GM12864 (cell line): Measurements from ENCODE around the gene RIMOC1.

ENCODE experiments used
- DNase-seq: peaks from one replicate; pipeline ENCODE4 v3.0.0-alpha.2; 2011; ENCODE audit warnings: low read depth
- H3K4me3 ChIP-seq: 2 replicates; pipeline ENCODE4 v1.5.1; 2011; ENCODE audit warnings: mild to moderate bottlenecking, low read depth, low read length, control low read depth
- CTCF ChIP-seq: IDR thresholded peaks from 2 replicates; pipeline ENCODE4 v1.5.1; 2011; ENCODE audit warnings: low read depth, mild to moderate bottlenecking, moderate library complexity, low read length, control low read depth, inconsistent platforms; ENCODE audit errors: missing control alignments

Gene RIMOC1

GRCh38 chr5:41878173-41878572, 26.0 kb upstream of the RIMOC1 start:
- TF ChIP-seq CTCF, result no peak
- DNase-seq, result no peak

GRCh38 chr5:41878643-41879478, 25.3 kb upstream of the RIMOC1 start:
- no peak for TF ChIP-seq CTCF
- no peak for DNase-seq
- no peak overlapping the region for H3K4me3 ChIP-seq

More at GRCh38 chr5:41878173-41878572, 26.0 kb upstream of the RIMOC1 start:
- no peak overlapping the region for H3K4me3 ChIP-seq

- H3K4me3 ChIP-seq, result no peak overlapping the region
- TF ChIP-seq CTCF, result no peak
Observed at GRCh38 chr5:41882765-41883164, 21.4 kb upstream of the RIMOC1 start.

GRCh38 chr5:41883243-41883642, 20.9 kb upstream of the RIMOC1 start:
- no peak overlapping the region for H3K4me3 ChIP-seq
- TF ChIP-seq CTCF, result no peak
- DNase-seq, result no peak

More at GRCh38 chr5:41882765-41883164, 21.4 kb upstream of the RIMOC1 start:
- DNase-seq, result no peak

- TF ChIP-seq CTCF, result no peak
- DNase-seq, result no peak
- H3K4me3 ChIP-seq, result no peak overlapping the region
Observed at GRCh38 chr5:41883936-41884335, 20.2 kb upstream of the RIMOC1 start.

GRCh38 chr5:41885286-41885685, 18.9 kb upstream of the RIMOC1 start:
- TF ChIP-seq CTCF, result no peak
- no peak overlapping the region for H3K4me3 ChIP-seq
- DNase-seq, result no peak
